ENCODE data around the gene ARHGEF16.

Gene ARHGEF16

GRCh38 chr1:3516911-3517675, 62.6 kb downstream of the ARHGEF16 start:
- DNase-seq (ENCODE audit: low read depth in 2 of 2), result no peak

- DNase-seq (ENCODE audit: low read depth in 2 of 2), result no peak
These were observed 63.8 kb downstream of the ARHGEF16 start for GRCh38 chr1:3518256-3518655.

GRCh38 chr1:3518756-3519155, 64.3 kb downstream of the ARHGEF16 start:
- DNase-seq (ENCODE audit: low read depth in 2 of 2), result no peak

- DNase-seq (ENCODE audit: low read depth in 2 of 2), result no peak
These were observed 64.9 kb downstream of the ARHGEF16 start for GRCh38 chr1:3519301-3519885.

GRCh38 chr1:3520419-3521378, 66.2 kb downstream of the ARHGEF16 start:
- DNase-seq (ENCODE audit: low read depth in 2 of 2), result no peak

- no peak for DNase-seq (ENCODE audit: low read depth in 2 of 2)
These were observed 67.0 kb downstream of the ARHGEF16 start for GRCh38 chr1:3521426-3521825.

GRCh38 chr1:3522112-3522511, 67.6 kb downstream of the ARHGEF16 start:
- no peak for DNase-seq (ENCODE audit: low read depth in 2 of 2)

- no peak for DNase-seq (ENCODE audit: low read depth in 2 of 2)
These were observed 68.2 kb downstream of the ARHGEF16 start for GRCh38 chr1:3522564-3523265.

- no peak for DNase-seq (ENCODE audit: low read depth in 2 of 2)
These were observed 69.5 kb downstream of the ARHGEF16 start for GRCh38 chr1:3523980-3524379.

- no peak for DNase-seq (ENCODE audit: low read depth in 2 of 2)
These were observed 70.2 kb downstream of the ARHGEF16 start for GRCh38 chr1:3524556-3525203.

- no peak for DNase-seq (ENCODE audit: low read depth in 2 of 2)
These were observed 71.4 kb downstream of the ARHGEF16 start for GRCh38 chr1:3525551-3526482.

GRCh38 chr1:3527774-3528173, 73.3 kb downstream of the ARHGEF16 start:
- DNase-seq (ENCODE audit: low read depth in 2 of 2), result no peak

GRCh38 chr1:3529099-3529729, 74.7 kb downstream of the ARHGEF16 start:
- DNase-seq (ENCODE audit: low read depth in 2 of 2), result no peak

- no peak for DNase-seq (ENCODE audit: low read depth in 2 of 2)
These were observed 75.8 kb downstream of the ARHGEF16 start for GRCh38 chr1:3530086-3530925.

Measured in stimulated activated CD4-positive, alpha-beta T cell treated with anti-CD3 and anti-CD28 coated beads, Interleukin-1b, Interleukin-23, amount 100 ng/mL, for 1 hour (primary cell).